Vagina (tissue), 2 donors: Measurements from ENCODE around the gene SESTD1. TPM values are rescaled to one million over a fixed set of nuclear protein-coding genes. Genes with fewer than 3 reads are reported as not detected.

Experiments
- DNase-seq, 2 donors: peaks; one replicate each; pipeline ENCODE4 v3.0.0-alpha.2; 2017; ENCODE audit errors: extremely low spot score in 2 of 2
- H3K27ac ChIP-seq: fragments of 200-600 bp; sonication (generic); one replicate; pipeline ENCODE4 v1.5.1; 2019
- H3K27me3 ChIP-seq: fragments of 200-600 bp; sonication (generic); one replicate; pipeline ENCODE4 v1.5.1; 2019
- H3K36me3 ChIP-seq, 2 donors: fragments of 200-600 bp; sonication (generic); one replicate each; pipeline ENCODE4 v1.5.1; 2017 to 2019
- H3K4me1 ChIP-seq: fragments of 200-600 bp; sonication (generic); one replicate; pipeline ENCODE4 v1.5.1; 2019
- H3K4me3 ChIP-seq, 2 donors: fragments of 200-600 bp; sonication (generic); 1 replicate in 1 of 2; 2 replicates in 1 of 2; pipeline ENCODE4 v1.5.1; 2016 to 2019
- H3K9me3 ChIP-seq: fragments of 200-600 bp; sonication (generic); one replicate; pipeline ENCODE4 v1.5.1; 2019
- CTCF ChIP-seq, 3 experiments: fragments of 450-650 bp in 2 of 3; fragments of 200-600 bp in 1 of 3; sonication (generic) in 1 of 3; IDR thresholded peaks; one replicate each; pipeline ENCODE4 v1.5.1; 2017 to 2019; ENCODE audit warnings: antibody characterized with exemption in 3 of 3, mild to moderate bottlenecking in 2 of 3, moderate library complexity in 2 of 3
- POLR2A ChIP-seq, 2 donors: fragments of 450-650 bp; IDR thresholded peaks; one replicate each; pipeline ENCODE4 v1.6.1; 2017; ENCODE audit warnings: antibody characterized with exemption in 2 of 2, mild to moderate bottlenecking in 2 of 2, moderate library complexity in 2 of 2
- POLR2AphosphoS5 ChIP-seq, 2 donors: sonication (generic); formaldehyde crosslinking; IDR thresholded peaks; one replicate each; pipeline ENCODE4 v1.9.0; 2017; ENCODE audit warnings: antibody characterized with exemption in 2 of 2, mild to moderate bottlenecking in 2 of 2, low read depth in 1 of 2; ENCODE audit not compliant: insufficient read depth in 1 of 2
- intact Hi-C: fragments of 100-400 bp; cut with DNase I; formaldehyde crosslinking; loops from one replicate; pipeline ENCODE4 v1.15.1; 2023
- total RNA-seq: library from RNA; depleted of rRNA; stranded (reverse); fragments of >200 nt; gene quantifications from one replicate; pipeline ENCODE4 v1.2.3, GENCODE V29; 2016

The SESTD1 gene
- total RNA-seq, 1 donor from 2014 or later: 23.3 TPM

GRCh38 chr2:179243046-179243445, 21.6 kb downstream of the SESTD1 start:
- Histone ChIP-seq H3K27me3 (no peaks in the 10 kb centered on the region), H3K4me1 (peaks cover 33% of the 10 kb centered on the region), H3K9me3 (no peaks in the 10 kb centered on the region), H3K27ac (no peak overlapping the region), H3K4me3 (no peak overlapping the region), H3K36me3 (no peaks in the 10 kb centered on the region)
- no peak for TF ChIP-seq POLR2A (IDR thresholded peaks at IDR 0.05)
- TF ChIP-seq CTCF (IDR thresholded peaks at IDR 0.05): no peak
- TF ChIP-seq POLR2AphosphoS5 (IDR thresholded peaks at IDR 0.05; ENCODE audit: insufficient read depth in 1 of 2, low read depth in 1 of 2): no peak
- no peak for DNase-seq
- intact Hi-C loops: no loop called here

- Histone ChIP-seq H3K36me3 (no peaks in the 10 kb centered on the region), H3K27me3 (no peaks in the 10 kb centered on the region), H3K27ac (no peak overlapping the region), H3K4me3 (no peak overlapping the region), H3K4me1 (peaks cover 38% of the 10 kb centered on the region), H3K9me3 (no peaks in the 10 kb centered on the region)
- TF ChIP-seq POLR2A (IDR thresholded peaks at IDR 0.05) (no peak), POLR2AphosphoS5 (IDR thresholded peaks at IDR 0.05; ENCODE audit: insufficient read depth in 1 of 2, low read depth in 1 of 2) (no peak), CTCF (IDR thresholded peaks at IDR 0.05) (no peak)
- intact Hi-C loops: no loop called here
- DNase-seq: no peak
Measured at GRCh38 chr2:179240481-179241451, 23.9 kb downstream of the SESTD1 start.

GRCh38 chr2:179239838-179240237, 24.8 kb downstream of the SESTD1 start:
- no peak for DNase-seq
- no peak overlapping the region for H3K4me3 ChIP-seq
- no peaks in the 10 kb centered on the region for H3K27me3 ChIP-seq
- H3K36me3 ChIP-seq: no peaks in the 10 kb centered on the region
- intact Hi-C loops: no loop called here
- H3K27ac ChIP-seq: no peak overlapping the region
- TF ChIP-seq POLR2A (IDR thresholded peaks at IDR 0.05) (no peak), CTCF (IDR thresholded peaks at IDR 0.05) (no peak), POLR2AphosphoS5 (IDR thresholded peaks at IDR 0.05; ENCODE audit: insufficient read depth in 1 of 2, low read depth in 1 of 2) (no peak)
- H3K9me3 ChIP-seq: no peaks in the 10 kb centered on the region
- peaks cover 38% of the 10 kb centered on the region for H3K4me1 ChIP-seq

- Histone ChIP-seq H3K27me3 (no peaks in the 10 kb centered on the region), H3K4me1 (peaks cover 38% of the 10 kb centered on the region), H3K4me3 (no peak overlapping the region), H3K36me3 (no peaks in the 10 kb centered on the region), H3K27ac (no peak overlapping the region), H3K9me3 (no peaks in the 10 kb centered on the region)
- TF ChIP-seq CTCF (IDR thresholded peaks at IDR 0.05) (no peak), POLR2AphosphoS5 (IDR thresholded peaks at IDR 0.05; ENCODE audit: insufficient read depth in 1 of 2, low read depth in 1 of 2) (peak in 1 of 2 donors; percentile 44), POLR2A (IDR thresholded peaks at IDR 0.05) (no peak)
- no peak for DNase-seq
- intact Hi-C loops: no loop called here
Measured at GRCh38 chr2:179239195-179239594, 25.4 kb downstream of the SESTD1 start.

- H3K4me1 ChIP-seq: peaks cover 44% of the 10 kb centered on the region
- H3K36me3 ChIP-seq: no peaks in the 10 kb centered on the region
- no peaks in the 10 kb centered on the region for H3K27me3 ChIP-seq
- no peaks in the 10 kb centered on the region for H3K9me3 ChIP-seq
- no peak overlapping the region for H3K4me3 ChIP-seq
- no peak overlapping the region for H3K27ac ChIP-seq
- DNase-seq: no peak
- TF ChIP-seq POLR2A (IDR thresholded peaks at IDR 0.05): no peak
- no peak for TF ChIP-seq POLR2AphosphoS5 (IDR thresholded peaks at IDR 0.05; ENCODE audit: insufficient read depth in 1 of 2, low read depth in 1 of 2)
- no peak for TF ChIP-seq CTCF (IDR thresholded peaks at IDR 0.05)
- intact Hi-C loops: no loop called here
Measured at GRCh38 chr2:179238027-179238426, 26.6 kb downstream of the SESTD1 start.
